Astrocyte of the spinal cord (primary cell): Measurements from ENCODE around the gene TPK1.
"Not testable (repeated sequence)": the region's sequence is repeated elsewhere in the genome, so short reads cannot be mapped to it uniquely, and the experiment has no call there.

Source experiments
- DNase-seq: peaks from one replicate; pipeline ENCODE4 v3.0.0; 2011; ENCODE audit warnings: low read depth, low spot score
- H3K4me3 ChIP-seq: 2 replicates; pipeline ENCODE4 v1.5.1; 2011; ENCODE audit warnings: low read depth, mild to moderate bottlenecking, low read length, moderate library complexity
- in situ Hi-C: cut with HindIII; loops from 2 replicates; pipeline ENCODE4 v1.10.0; 2017; ENCODE audit warnings: low sequenced_read_pairs
- TF ChIP-seq, protein P1 (sequence below): IDR thresholded peaks from 2 replicates; pipeline ENCODE4 v1.5.1; 2012; ENCODE audit warnings: low read depth, mild to moderate bottlenecking, low read length, inconsistent platforms

The TPK1 gene

DNA sequence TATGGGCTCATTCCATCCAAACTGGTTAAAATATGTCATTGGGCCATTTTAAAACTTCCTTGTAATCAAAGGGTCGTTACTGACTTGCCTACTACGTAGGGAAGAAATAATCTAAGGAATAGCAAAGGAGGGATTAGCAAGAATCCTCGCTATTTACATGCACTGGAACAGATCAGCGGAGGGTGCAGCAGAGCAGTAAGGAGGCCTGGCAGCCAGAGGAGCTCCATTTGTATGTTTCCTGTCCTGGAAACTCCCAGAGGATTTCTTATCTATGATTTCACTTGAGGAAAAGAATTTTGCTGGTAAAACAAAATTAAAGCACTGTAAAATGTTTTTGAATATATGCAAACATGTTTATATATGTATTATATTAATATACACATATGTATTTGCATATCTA lies 107.3 kb downstream of the TPK1 start:
- TF ChIP-seq, protein P1, sequence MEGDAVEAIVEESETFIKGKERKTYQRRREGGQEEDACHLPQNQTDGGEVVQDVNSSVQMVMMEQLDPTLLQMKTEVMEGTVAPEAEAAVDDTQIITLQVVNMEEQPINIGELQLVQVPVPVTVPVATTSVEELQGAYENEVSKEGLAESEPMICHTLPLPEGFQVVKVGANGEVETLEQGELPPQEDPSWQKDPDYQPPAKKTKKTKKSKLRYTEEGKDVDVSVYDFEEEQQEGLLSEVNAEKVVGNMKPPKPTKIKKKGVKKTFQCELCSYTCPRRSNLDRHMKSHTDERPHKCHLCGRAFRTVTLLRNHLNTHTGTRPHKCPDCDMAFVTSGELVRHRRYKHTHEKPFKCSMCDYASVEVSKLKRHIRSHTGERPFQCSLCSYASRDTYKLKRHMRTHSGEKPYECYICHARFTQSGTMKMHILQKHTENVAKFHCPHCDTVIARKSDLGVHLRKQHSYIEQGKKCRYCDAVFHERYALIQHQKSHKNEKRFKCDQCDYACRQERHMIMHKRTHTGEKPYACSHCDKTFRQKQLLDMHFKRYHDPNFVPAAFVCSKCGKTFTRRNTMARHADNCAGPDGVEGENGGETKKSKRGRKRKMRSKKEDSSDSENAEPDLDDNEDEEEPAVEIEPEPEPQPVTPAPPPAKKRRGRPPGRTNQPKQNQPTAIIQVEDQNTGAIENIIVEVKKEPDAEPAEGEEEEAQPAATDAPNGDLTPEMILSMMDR, result no peak
- DNase-seq, result no peak
- in situ Hi-C loops, result no loop called here
- H3K4me3 ChIP-seq, result no peak overlapping the region

DNA sequence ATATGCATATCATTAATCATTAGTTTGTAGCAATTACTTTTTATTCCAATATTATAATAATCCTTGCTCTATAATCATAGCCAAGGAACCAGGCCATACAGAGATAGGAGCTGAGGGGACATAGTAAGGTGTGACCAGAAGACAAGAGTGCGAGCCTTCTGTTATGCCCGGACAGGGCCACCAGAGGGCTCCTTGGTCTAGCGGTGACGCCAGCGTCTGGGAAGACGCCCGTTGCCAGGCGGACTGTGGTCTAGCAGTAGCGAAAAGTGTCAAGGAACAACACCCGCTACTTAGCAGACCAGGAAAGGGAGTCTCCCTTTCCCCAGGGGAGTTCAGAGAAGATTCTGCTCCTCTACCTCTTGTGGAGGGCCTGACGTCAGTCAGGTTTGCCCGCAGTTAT lies 109.0 kb downstream of the TPK1 start:
- in situ Hi-C loops, H3K4me3 ChIP-seq, DNase-seq: not testable (repeated sequence)

DNA sequence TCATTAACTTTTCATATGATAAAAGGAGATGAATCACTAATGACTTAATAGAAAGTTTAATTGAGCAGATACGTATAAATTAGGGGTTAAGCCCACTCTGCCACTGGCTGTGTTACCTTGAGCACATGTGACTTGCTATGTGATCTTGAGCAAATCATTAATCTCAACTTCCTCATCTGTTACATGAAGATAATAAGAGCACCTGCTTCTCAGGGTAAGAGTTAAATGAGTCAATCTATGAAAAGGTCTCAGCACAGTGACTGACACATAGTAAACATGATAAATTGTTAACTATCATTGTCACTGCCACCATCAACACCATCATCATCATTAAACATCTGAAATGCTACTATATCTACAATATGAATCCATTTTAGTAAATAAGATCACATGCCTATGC lies 110.8 kb downstream of the TPK1 start:
- DNase-seq, result no peak
- H3K4me3 ChIP-seq, result no peak overlapping the region
- TF ChIP-seq, protein P1, result no peak
- in situ Hi-C loops, result no loop called here

DNA sequence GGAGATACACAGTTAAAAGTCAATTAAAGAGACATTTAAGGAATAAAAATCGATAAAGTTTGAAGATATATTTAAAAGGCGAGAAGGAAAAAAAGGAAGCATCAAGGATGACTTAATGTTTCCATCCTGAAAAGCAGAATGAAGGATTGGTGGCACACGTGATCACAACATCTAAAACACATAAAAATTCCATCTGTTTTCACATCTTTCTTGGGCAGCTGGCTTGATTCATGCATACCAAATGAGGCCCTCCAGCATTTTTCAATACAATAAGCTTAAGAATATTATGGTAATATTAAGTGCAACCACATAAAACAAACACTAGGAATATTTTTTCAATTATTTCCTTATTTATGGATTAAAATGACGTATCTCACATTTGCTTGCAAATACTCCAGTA lies 112.6 kb downstream of the TPK1 start:
- in situ Hi-C loops, result no loop called here

DNA sequence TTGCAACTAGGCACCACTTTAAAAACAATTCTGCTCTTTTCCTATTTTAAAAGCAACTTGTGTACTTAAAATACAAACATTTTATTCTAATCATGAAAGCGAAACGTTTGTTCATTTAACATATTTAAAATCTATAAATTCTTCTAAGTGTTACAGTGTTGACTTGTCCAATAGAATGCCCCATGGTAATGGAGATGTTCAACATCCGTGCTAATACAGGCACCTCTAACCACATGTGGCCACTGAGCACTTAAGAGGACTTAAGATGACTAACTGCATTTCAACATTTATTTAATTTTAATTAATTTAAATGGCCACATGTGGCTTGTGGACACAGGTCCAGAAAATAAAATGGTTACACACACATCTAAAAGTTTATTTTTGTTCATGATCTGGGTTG lies 115.1 kb downstream of the TPK1 start:
- TF ChIP-seq, protein P1, result no peak
- no peak overlapping the region for H3K4me3 ChIP-seq
- DNase-seq, result no peak
- in situ Hi-C loops, result no loop called here

More for the DNA sequence above, 112.6 kb downstream of the TPK1 start:
- TF ChIP-seq, protein P1, result no peak
- no peak for DNase-seq
- no peak overlapping the region for H3K4me3 ChIP-seq

DNA sequence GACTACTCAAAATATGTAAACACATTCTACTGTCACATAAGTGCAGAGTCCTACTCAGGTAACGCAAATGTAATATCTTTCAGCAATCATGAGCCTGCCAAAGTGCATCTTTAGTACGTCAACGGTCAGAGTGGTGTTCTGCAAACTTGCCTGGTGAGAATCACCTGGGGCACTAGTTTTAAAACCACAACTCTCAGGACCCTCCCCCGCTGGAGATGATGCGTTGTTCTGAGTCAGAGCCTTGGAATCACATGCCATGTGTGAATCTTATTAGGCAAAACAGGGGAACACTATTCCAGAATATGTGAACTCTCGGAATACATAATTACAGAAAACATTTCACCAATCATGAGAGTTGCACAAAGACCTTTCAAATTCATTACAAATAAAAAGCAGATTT lies 115.7 kb downstream of the TPK1 start:
- TF ChIP-seq, protein P1, result no peak
- H3K4me3 ChIP-seq, result no peak overlapping the region
- in situ Hi-C loops, result no loop called here
- peak; percentile 9 for DNase-seq

DNA sequence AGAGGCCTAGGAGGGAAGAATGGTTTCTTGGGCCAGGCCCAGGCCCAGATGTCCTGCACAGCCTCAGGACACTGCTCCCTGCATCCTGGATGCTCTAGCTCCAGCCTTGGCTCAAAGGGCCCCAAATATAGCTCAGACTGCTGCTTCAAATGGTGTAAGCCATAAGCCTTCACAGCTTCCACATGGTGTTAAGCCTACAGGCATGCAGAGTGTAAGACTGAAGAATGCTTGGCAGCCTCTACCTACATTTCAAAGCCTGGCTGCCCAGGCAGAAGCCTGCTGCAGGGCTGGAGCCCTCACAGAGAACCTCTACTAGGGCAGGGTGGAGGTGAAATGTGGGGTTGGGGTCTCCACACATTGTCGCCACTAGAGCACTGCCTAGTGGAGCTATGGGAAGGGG lies 118.1 kb downstream of the TPK1 start:
- DNase-seq, result no peak
- no peak overlapping the region for H3K4me3 ChIP-seq
- TF ChIP-seq, protein P1, result no peak
- in situ Hi-C loops, result no loop called here
